ENCODE results near the gene MYO5B.
A peak's percentile ranks its signal among the peaks of the same experiment; 100 is the strongest.

MYO5B gene

GRCh38 chr18:50022985-50023384 lies 172.0 kb downstream of the MYO5B start:
- Histone ChIP-seq H2BK15ac (replicated peaks; ENCODE audit: low read depth) (no peak overlapping the region), H2BK120ac (ENCODE audit: low read depth, low read length) (no peak overlapping the region), H3K79me1 (ENCODE audit: low read length) (no peaks in the 10 kb centered on the region), H3K4me1 (ENCODE audit: control insufficient read depth, low read depth, low read length) (no peaks in the 10 kb centered on the region), H3K56ac (ENCODE audit: low read length) (no peak overlapping the region), H4K8ac (ENCODE audit: low read depth, low read length) (no peak overlapping the region), H3K27ac (ENCODE audit: low read depth, low read length) (no peak overlapping the region), H3K36me3 (ENCODE audit: control insufficient read depth, insufficient read depth, low read length) (no peaks in the 10 kb centered on the region), H3K23ac (ENCODE audit: low read length) (no peak overlapping the region), H4K5ac (ENCODE audit: low read length) (no peak overlapping the region), H3K4ac (ENCODE audit: low read depth, low read length) (no peak overlapping the region), H2AK5ac (ENCODE audit: low read length) (no peak overlapping the region), H3K4me2 (ENCODE audit: low read length) (no peak overlapping the region), H3K79me2 (ENCODE audit: control insufficient read depth, insufficient read depth, low read length) (no peaks in the 10 kb centered on the region), H2BK5ac (ENCODE audit: low read length) (no peak overlapping the region), H3K18ac (ENCODE audit: low read length) (no peak overlapping the region), H3K9ac (ENCODE audit: low read length) (no peak overlapping the region), H3K27me3 (ENCODE audit: insufficient read depth, low read length, poor library complexity) (no peaks in the 10 kb centered on the region), H3K4me3 (ENCODE audit: low read length) (no peak overlapping the region)
- no peak for DNase-seq
- WGBS (ENCODE audit: extremely low coverage, insufficient coverage, low lambda C conversion rate) = no CpG with 5 or more reads among the region's 3 CpGs

- Histone ChIP-seq H2AK5ac (ENCODE audit: low read length) (no peak overlapping the region), H3K4me1 (ENCODE audit: control insufficient read depth, low read depth, low read length) (peaks cover 2% of the 10 kb centered on the region), H2BK15ac (replicated peaks; ENCODE audit: low read depth) (no peak overlapping the region), H2BK5ac (ENCODE audit: low read length) (no peak overlapping the region), H4K5ac (ENCODE audit: low read length) (no peak overlapping the region), H3K79me2 (ENCODE audit: control insufficient read depth, insufficient read depth, low read length) (no peaks in the 10 kb centered on the region), H2BK120ac (ENCODE audit: low read depth, low read length) (no peak overlapping the region), H3K4me2 (ENCODE audit: low read length) (no peak overlapping the region), H3K56ac (ENCODE audit: low read length) (no peak overlapping the region), H3K23ac (ENCODE audit: low read length) (no peak overlapping the region), H3K18ac (ENCODE audit: low read length) (no peak overlapping the region), H3K4me3 (ENCODE audit: low read length) (no peak overlapping the region), H3K4ac (ENCODE audit: low read depth, low read length) (no peak overlapping the region), H3K9ac (ENCODE audit: low read length) (no peak overlapping the region), H3K36me3 (ENCODE audit: control insufficient read depth, insufficient read depth, low read length) (no peaks in the 10 kb centered on the region), H4K8ac (ENCODE audit: low read depth, low read length) (no peak overlapping the region), H3K79me1 (ENCODE audit: low read length) (no peaks in the 10 kb centered on the region), H3K27me3 (ENCODE audit: insufficient read depth, low read length, poor library complexity) (no peaks in the 10 kb centered on the region), H3K27ac (ENCODE audit: low read depth, low read length) (no peak overlapping the region)
- DNase-seq = no peak
- WGBS (ENCODE audit: extremely low coverage, insufficient coverage, low lambda C conversion rate) = no CpG with 5 or more reads among the region's 4 CpGs
Observed at GRCh38 chr18:50014606-50015005, 180.3 kb downstream of the MYO5B start.

GRCh38 chr18:50013363-50014138 lies 181.4 kb downstream of the MYO5B start:
- no peak overlapping the region for H3K4me3 ChIP-seq (ENCODE audit: low read length)
- no CpG with 5 or more reads among the region's 8 CpGs for WGBS (ENCODE audit: extremely low coverage, insufficient coverage, low lambda C conversion rate)
- H3K27ac ChIP-seq (ENCODE audit: low read depth, low read length) = no peak overlapping the region
- H3K27me3 ChIP-seq (ENCODE audit: insufficient read depth, low read length, poor library complexity) = no peaks in the 10 kb centered on the region
- peaks cover 2% of the 10 kb centered on the region for H3K4me1 ChIP-seq (ENCODE audit: control insufficient read depth, low read depth, low read length)
- H3K79me2 ChIP-seq (ENCODE audit: control insufficient read depth, insufficient read depth, low read length) = no peaks in the 10 kb centered on the region
- H3K56ac ChIP-seq (ENCODE audit: low read length) = peak overlapping the region; percentile 2
- DNase-seq = peak; percentile 37
- H3K4me2 ChIP-seq (ENCODE audit: low read length) = no peak overlapping the region
- no peak overlapping the region for H3K18ac ChIP-seq (ENCODE audit: low read length)
- no peak overlapping the region for H3K23ac ChIP-seq (ENCODE audit: low read length)
- H3K4ac ChIP-seq (ENCODE audit: low read depth, low read length) = no peak overlapping the region
- no peaks in the 10 kb centered on the region for H3K36me3 ChIP-seq (ENCODE audit: control insufficient read depth, insufficient read depth, low read length)
- H2BK15ac ChIP-seq (replicated peaks; ENCODE audit: low read depth) = no peak overlapping the region
- no peak overlapping the region for H2BK5ac ChIP-seq (ENCODE audit: low read length)
- no peak overlapping the region for H2AK5ac ChIP-seq (ENCODE audit: low read length)
- H3K9ac ChIP-seq (ENCODE audit: low read length) = no peak overlapping the region
- no peak overlapping the region for H4K8ac ChIP-seq (ENCODE audit: low read depth, low read length)
- H2BK120ac ChIP-seq (ENCODE audit: low read depth, low read length) = no peak overlapping the region
- no peaks in the 10 kb centered on the region for H3K79me1 ChIP-seq (ENCODE audit: low read length)
- H4K5ac ChIP-seq (ENCODE audit: low read length) = no peak overlapping the region

GRCh38 chr18:50011813-50012435 lies 183.0 kb downstream of the MYO5B start:
- no peak overlapping the region for H4K8ac ChIP-seq (ENCODE audit: low read depth, low read length)
- no peak overlapping the region for H3K18ac ChIP-seq (ENCODE audit: low read length)
- H2BK5ac ChIP-seq (ENCODE audit: low read length) = no peak overlapping the region
- H3K9ac ChIP-seq (ENCODE audit: low read length) = no peak overlapping the region
- no peak overlapping the region for H3K4me3 ChIP-seq (ENCODE audit: low read length)
- no CpG with 5 or more reads among the region's 4 CpGs for WGBS (ENCODE audit: extremely low coverage, insufficient coverage, low lambda C conversion rate)
- H3K4ac ChIP-seq (ENCODE audit: low read depth, low read length) = no peak overlapping the region
- H3K23ac ChIP-seq (ENCODE audit: low read length) = no peak overlapping the region
- no peak overlapping the region for H2AK5ac ChIP-seq (ENCODE audit: low read length)
- DNase-seq = no peak
- H3K56ac ChIP-seq (ENCODE audit: low read length) = no peak overlapping the region
- no peaks in the 10 kb centered on the region for H3K79me1 ChIP-seq (ENCODE audit: low read length)
- H3K79me2 ChIP-seq (ENCODE audit: control insufficient read depth, insufficient read depth, low read length) = no peaks in the 10 kb centered on the region
- H3K27ac ChIP-seq (ENCODE audit: low read depth, low read length) = no peak overlapping the region
- no peak overlapping the region for H2BK15ac ChIP-seq (replicated peaks; ENCODE audit: low read depth)
- no peak overlapping the region for H3K4me2 ChIP-seq (ENCODE audit: low read length)
- no peaks in the 10 kb centered on the region for H3K27me3 ChIP-seq (ENCODE audit: insufficient read depth, low read length, poor library complexity)
- peaks cover 2% of the 10 kb centered on the region for H3K4me1 ChIP-seq (ENCODE audit: control insufficient read depth, low read depth, low read length)
- H2BK120ac ChIP-seq (ENCODE audit: low read depth, low read length) = no peak overlapping the region
- no peaks in the 10 kb centered on the region for H3K36me3 ChIP-seq (ENCODE audit: control insufficient read depth, insufficient read depth, low read length)
- no peak overlapping the region for H4K5ac ChIP-seq (ENCODE audit: low read length)

GRCh38 chr18:50009773-50010335 lies 185.1 kb downstream of the MYO5B start:
- peak; percentile 64 for DNase-seq
- no peak overlapping the region for H3K9ac ChIP-seq (ENCODE audit: low read length)
- no peak overlapping the region for H2BK5ac ChIP-seq (ENCODE audit: low read length)
- no peaks in the 10 kb centered on the region for H3K79me2 ChIP-seq (ENCODE audit: control insufficient read depth, insufficient read depth, low read length)
- H3K4ac ChIP-seq (ENCODE audit: low read depth, low read length) = no peak overlapping the region
- H2AK5ac ChIP-seq (ENCODE audit: low read length) = no peak overlapping the region
- no peaks in the 10 kb centered on the region for H3K36me3 ChIP-seq (ENCODE audit: control insufficient read depth, insufficient read depth, low read length)
- H3K23ac ChIP-seq (ENCODE audit: low read length) = no peak overlapping the region
- no peaks in the 10 kb centered on the region for H3K27me3 ChIP-seq (ENCODE audit: insufficient read depth, low read length, poor library complexity)
- H2BK15ac ChIP-seq (replicated peaks; ENCODE audit: low read depth) = no peak overlapping the region
- no peak overlapping the region for H4K8ac ChIP-seq (ENCODE audit: low read depth, low read length)
- no peak overlapping the region for H2BK120ac ChIP-seq (ENCODE audit: low read depth, low read length)
- H3K4me1 ChIP-seq (ENCODE audit: control insufficient read depth, low read depth, low read length) = peaks cover 2% of the 10 kb centered on the region
- no peak overlapping the region for H3K4me2 ChIP-seq (ENCODE audit: low read length)
- no peak overlapping the region for H3K56ac ChIP-seq (ENCODE audit: low read length)
- H4K5ac ChIP-seq (ENCODE audit: low read length) = no peak overlapping the region
- H3K27ac ChIP-seq (ENCODE audit: low read depth, low read length) = no peak overlapping the region
- no peak overlapping the region for H3K18ac ChIP-seq (ENCODE audit: low read length)
- no peaks in the 10 kb centered on the region for H3K79me1 ChIP-seq (ENCODE audit: low read length)
- H3K4me3 ChIP-seq (ENCODE audit: low read length) = no peak overlapping the region
- WGBS (ENCODE audit: extremely low coverage, insufficient coverage, low lambda C conversion rate) = no CpG with 5 or more reads among the region's 3 CpGs
